Activated CD4-positive, alpha-beta T cell treated with anti-CD3 and anti-CD28 coated beads, Interleukin-2, amount 50 U/mL, for 1 hour (primary cell): ENCODE measurements around the gene AKR1D1.
"Not testable (repeated sequence)": the region's sequence is repeated elsewhere in the genome, so short reads cannot be mapped to it uniquely, and the experiment has no call there.

ENCODE experiments used
- DNase-seq: peaks from one replicate; pipeline ENCODE4 v3.0.0-alpha.2; 2020

Gene AKR1D1

GRCh38 chr7:138076196-138076595 is at the start of gene AKR1D1:
AKR1D1 (plus strand) TSS chr7:138076459; CDS start chr7:138076519, 60 bp downstream.
- DNase-seq: no peak

- no peak for DNase-seq
These were observed 49.2 kb upstream of the AKR1D1 start for GRCh38 chr7:138027100-138027499.

- DNase-seq: no peak
These were observed 47.1 kb upstream of the AKR1D1 start for GRCh38 chr7:138029126-138029525.

- no peak for DNase-seq
These were observed 46.3 kb upstream of the AKR1D1 start for GRCh38 chr7:138029941-138030340.

GRCh38 chr7:138030679-138031351 is 45.4 kb upstream of the AKR1D1 start:
- no peak for DNase-seq

- DNase-seq: no peak
These were observed 44.1 kb upstream of the AKR1D1 start for GRCh38 chr7:138032186-138032585.

GRCh38 chr7:138032770-138033169 is 43.5 kb upstream of the AKR1D1 start:
- no peak for DNase-seq

- DNase-seq: no peak
These were observed 43.0 kb upstream of the AKR1D1 start for GRCh38 chr7:138033241-138033640.

- DNase-seq: no peak
These were observed 40.1 kb upstream of the AKR1D1 start for GRCh38 chr7:138036135-138036534.

GRCh38 chr7:138040063-138040462 is 36.2 kb upstream of the AKR1D1 start:
- DNase-seq: not testable (repeated sequence)

GRCh38 chr7:138044897-138045296 is 31.4 kb upstream of the AKR1D1 start:
- no peak for DNase-seq

- DNase-seq: no peak
These were observed 28.4 kb upstream of the AKR1D1 start for GRCh38 chr7:138047907-138048306.

GRCh38 chr7:138049505-138050116 is 26.6 kb upstream of the AKR1D1 start:
- DNase-seq: no peak

GRCh38 chr7:138051712-138052247 is 24.5 kb upstream of the AKR1D1 start:
- DNase-seq: not testable (repeated sequence)

GRCh38 chr7:138052696-138053095 is 23.6 kb upstream of the AKR1D1 start:
- DNase-seq: no peak

GRCh38 chr7:138055698-138056097 is 20.6 kb upstream of the AKR1D1 start:
- DNase-seq: not testable (repeated sequence)

- no peak for DNase-seq
These were observed 12.9 kb upstream of the AKR1D1 start for GRCh38 chr7:138063400-138063799.

- DNase-seq: no peak
These were observed 11.4 kb upstream of the AKR1D1 start for GRCh38 chr7:138064856-138065357.

- DNase-seq: no peak
These were observed 10.4 kb upstream of the AKR1D1 start for GRCh38 chr7:138065827-138066226.

- no peak for DNase-seq
These were observed 9.3 kb upstream of the AKR1D1 start for GRCh38 chr7:138066954-138067394.

GRCh38 chr7:138067774-138068173 is 8.5 kb upstream of the AKR1D1 start:
- DNase-seq: no peak

- no peak for DNase-seq
These were observed 5.4 kb upstream of the AKR1D1 start for GRCh38 chr7:138070908-138071307.

- DNase-seq: no peak
These were observed 3.5 kb upstream of the AKR1D1 start for GRCh38 chr7:138072726-138073125.

GRCh38 chr7:138074121-138074520 is 2.1 kb upstream of the AKR1D1 start:
- DNase-seq: no peak
